ENCODE measurements around the gene SLC9A7. TPM values are rescaled to one million over a fixed set of nuclear protein-coding genes. Genes with fewer than 3 reads are reported as not detected.

SLC9A7 gene
- 0.93 and 1.8 TPM in 2 replicates for total RNA-seq

GRCh38 chrX:46758956-46759644, at the start of gene SLC9A7:
TSS of gene SLC9A7 (minus strand) at chrX:46759118. CDS start at chrX:46759029, 89 bp downstream.

DNA sequence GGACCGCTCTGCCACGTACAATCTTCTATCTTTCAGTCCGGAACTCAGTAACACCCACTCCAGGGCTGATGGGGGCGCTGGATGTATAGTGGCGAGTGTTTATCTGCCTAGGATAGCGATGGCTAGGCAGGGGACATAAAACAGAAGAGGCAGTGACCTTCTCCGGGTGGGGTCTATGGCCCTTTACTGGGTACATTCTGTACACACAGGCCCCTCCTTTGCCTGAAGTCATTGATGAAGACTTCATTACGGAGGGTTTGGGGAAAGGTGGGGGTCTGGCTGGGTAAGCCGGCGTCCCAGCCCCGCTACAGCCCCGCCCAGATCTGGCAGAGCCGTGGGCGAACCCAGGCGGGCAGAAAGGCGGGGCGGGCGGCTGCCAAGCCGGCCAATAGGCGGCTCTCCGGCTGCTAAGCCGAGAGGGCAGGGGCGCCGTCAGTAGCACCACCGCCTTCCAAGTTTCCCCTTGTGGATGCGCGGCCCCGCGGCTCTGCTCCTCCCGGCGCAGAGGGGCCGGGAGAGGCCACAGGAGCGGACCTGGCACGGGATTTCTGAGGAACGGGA, 185.5 kb downstream of the SLC9A7 start, which contains the start of gene CHST7:
TSS of gene CHST7 (plus strand) at position 435 of the 561 bp plus-strand sequence. CDS start 167 bp downstream, outside the sequence.

Other genes starting within 250 kb of the SLC9A7 start
- gene ZNF674, start 213.7 kb downstream of the SLC9A7 start, total RNA-seq = 0.60 and 3.6 TPM in 2 replicates
- gene CHST7, start 185.4 kb downstream of the SLC9A7 start, total RNA-seq = 10.0 and 14.4 TPM in 2 replicates
- gene RP2, start 77.9 kb upstream of the SLC9A7 start, total RNA-seq = 10.0 and 12.4 TPM in 2 replicates
- gene JADE3, start 153.3 kb upstream of the SLC9A7 start, total RNA-seq = 1.6 and 3.1 TPM in 2 replicates

Measured in pericardium fibroblast (primary cell).